Astrocyte (in vitro differentiated cells and primary cell): ENCODE measurements around the gene AUTS2.

ENCODE experiments used
- EZH2 ChIP-seq: IDR thresholded peaks from 2 replicates; pipeline ENCODE4 v1.6.1; 2012; ENCODE audit warnings: mild to moderate bottlenecking, low read length, inconsistent platforms; ENCODE audit not compliant: insufficient read depth
- TF ChIP-seq, protein P1 (sequence below): IDR thresholded peaks from 2 replicates; pipeline ENCODE4 v1.5.1; 2011; ENCODE audit warnings: low read depth, mild to moderate bottlenecking, inconsistent platforms, low read length, moderate library complexity; ENCODE audit not compliant: insufficient read depth

DNA sequence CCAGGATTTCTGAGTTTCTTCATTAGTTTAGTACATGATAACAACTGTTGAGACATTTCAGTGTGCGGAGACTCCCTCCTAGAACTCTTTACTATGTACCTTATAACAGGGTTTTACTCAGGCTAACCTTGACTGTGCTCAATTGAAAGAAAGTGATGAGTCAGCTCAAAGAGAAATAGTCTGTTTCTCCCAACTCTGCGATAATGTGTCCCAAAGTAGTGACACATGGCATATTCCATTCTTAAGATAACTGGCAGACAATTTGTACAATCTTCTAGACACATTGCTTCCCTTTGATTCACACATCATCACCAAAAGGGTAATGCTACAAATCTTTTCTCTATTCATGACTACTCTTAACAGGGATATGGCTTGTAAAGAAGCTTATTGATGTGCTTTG, 645.2 kb downstream of the AUTS2 start:
- TF ChIP-seq, protein P1, sequence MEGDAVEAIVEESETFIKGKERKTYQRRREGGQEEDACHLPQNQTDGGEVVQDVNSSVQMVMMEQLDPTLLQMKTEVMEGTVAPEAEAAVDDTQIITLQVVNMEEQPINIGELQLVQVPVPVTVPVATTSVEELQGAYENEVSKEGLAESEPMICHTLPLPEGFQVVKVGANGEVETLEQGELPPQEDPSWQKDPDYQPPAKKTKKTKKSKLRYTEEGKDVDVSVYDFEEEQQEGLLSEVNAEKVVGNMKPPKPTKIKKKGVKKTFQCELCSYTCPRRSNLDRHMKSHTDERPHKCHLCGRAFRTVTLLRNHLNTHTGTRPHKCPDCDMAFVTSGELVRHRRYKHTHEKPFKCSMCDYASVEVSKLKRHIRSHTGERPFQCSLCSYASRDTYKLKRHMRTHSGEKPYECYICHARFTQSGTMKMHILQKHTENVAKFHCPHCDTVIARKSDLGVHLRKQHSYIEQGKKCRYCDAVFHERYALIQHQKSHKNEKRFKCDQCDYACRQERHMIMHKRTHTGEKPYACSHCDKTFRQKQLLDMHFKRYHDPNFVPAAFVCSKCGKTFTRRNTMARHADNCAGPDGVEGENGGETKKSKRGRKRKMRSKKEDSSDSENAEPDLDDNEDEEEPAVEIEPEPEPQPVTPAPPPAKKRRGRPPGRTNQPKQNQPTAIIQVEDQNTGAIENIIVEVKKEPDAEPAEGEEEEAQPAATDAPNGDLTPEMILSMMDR = no peak
- no peak for TF ChIP-seq EZH2
